ENCODE measurements around the gene C16orf95.

DNA sequence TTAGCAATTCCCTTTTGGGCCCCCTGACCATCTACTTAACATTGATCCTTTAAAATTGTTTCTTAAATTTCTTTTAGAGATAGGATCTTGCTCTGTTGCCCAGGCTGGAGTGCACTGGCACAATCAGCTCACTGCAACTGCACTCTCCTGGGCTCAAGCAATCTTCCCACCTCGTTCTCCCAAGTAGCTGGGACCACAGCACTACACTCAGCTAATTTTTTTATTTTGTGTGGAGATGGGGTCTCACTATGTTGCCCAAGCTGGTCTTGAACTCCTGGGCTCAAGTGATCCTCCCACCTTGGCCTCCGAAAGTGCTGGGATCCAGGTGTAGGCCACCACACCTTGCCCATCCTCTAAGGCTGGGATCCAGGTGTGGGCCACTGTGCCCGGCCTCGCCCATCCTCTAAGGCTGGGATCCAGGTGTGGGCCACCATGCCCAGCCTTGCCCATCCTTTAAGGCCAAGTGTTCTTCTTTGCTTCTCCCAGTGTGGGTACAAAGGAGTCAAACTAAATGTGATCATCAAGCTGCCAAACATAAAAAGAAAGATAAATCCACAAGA lies 13.2 kb downstream of the C16orf95 start:
- TF ChIP-seq, protein P1, sequence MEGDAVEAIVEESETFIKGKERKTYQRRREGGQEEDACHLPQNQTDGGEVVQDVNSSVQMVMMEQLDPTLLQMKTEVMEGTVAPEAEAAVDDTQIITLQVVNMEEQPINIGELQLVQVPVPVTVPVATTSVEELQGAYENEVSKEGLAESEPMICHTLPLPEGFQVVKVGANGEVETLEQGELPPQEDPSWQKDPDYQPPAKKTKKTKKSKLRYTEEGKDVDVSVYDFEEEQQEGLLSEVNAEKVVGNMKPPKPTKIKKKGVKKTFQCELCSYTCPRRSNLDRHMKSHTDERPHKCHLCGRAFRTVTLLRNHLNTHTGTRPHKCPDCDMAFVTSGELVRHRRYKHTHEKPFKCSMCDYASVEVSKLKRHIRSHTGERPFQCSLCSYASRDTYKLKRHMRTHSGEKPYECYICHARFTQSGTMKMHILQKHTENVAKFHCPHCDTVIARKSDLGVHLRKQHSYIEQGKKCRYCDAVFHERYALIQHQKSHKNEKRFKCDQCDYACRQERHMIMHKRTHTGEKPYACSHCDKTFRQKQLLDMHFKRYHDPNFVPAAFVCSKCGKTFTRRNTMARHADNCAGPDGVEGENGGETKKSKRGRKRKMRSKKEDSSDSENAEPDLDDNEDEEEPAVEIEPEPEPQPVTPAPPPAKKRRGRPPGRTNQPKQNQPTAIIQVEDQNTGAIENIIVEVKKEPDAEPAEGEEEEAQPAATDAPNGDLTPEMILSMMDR (IDR thresholded peaks at IDR 0.05; ENCODE audit: low read depth, low read length), result no peak
- no peak for TF ChIP-seq EZH2phosphoT487 (IDR thresholded peaks at IDR 0.05; ENCODE audit: low read depth)

All from OCI-LY3 (cell line).